PC-3 (cell line): ENCODE data around the gene GALNT10. TPM values are rescaled to one million over a fixed set of nuclear protein-coding genes. Genes with fewer than 3 reads are reported as not detected.

Experiments used
- ATAC-seq: fragments of 200-7000 bp; cut with Tn5 transposase; 2 replicates; pipeline ENCODE4 v1.9.1; 2020; ENCODE audit warnings: mild to moderate bottlenecking, moderate library complexity
- BruUV-seq: library from RNA; stranded (reverse); fragments of 400-500 nt; replicated peaks from 2 replicates; lab custom pipeline; 2021; lab: Mats Ljungman, UMichigan
- CTCF ChIA-PET: fragments of 300-600 bp; sonication (Branson Sonifier 250); formaldehyde crosslinking; loops from one replicate; lab custom pipeline; 2022; ENCODE audit warnings: antibody characterized with exemption; lab: Charles Lee
- POLR2A ChIA-PET: fragments of 300-600 bp; sonication (Branson Sonifier 250); formaldehyde crosslinking; loops from one replicate; lab custom pipeline; 2022; ENCODE audit warnings: antibody characterized with exemption; ENCODE audit not compliant: unreplicated experiment; lab: Charles Lee
- DNase-seq: peaks from one replicate; pipeline ENCODE4 v3.0.0-alpha.2; 2015
- H2AFZ ChIP-seq: fragments of 300-600 bp; sonication (generic); 2 replicates; pipeline ENCODE4 v1.6.0; 2016; ENCODE audit warnings: antibody characterized with exemption, low read length
- H3F3A ChIP-seq: fragments of 300-600 bp; sonication (generic); one replicate; pipeline ENCODE4 v1.6.0; 2017; ENCODE audit warnings: antibody characterized with exemption, low read length, control low read depth, mild to moderate bottlenecking; ENCODE audit not compliant: unreplicated experiment
- H3K27ac ChIP-seq: fragments of 300-600 bp; sonication (generic); 2 replicates; pipeline ENCODE4 v1.5.1; 2016; ENCODE audit warnings: mild to moderate bottlenecking, low read length
- H3K27me3 ChIP-seq: fragments of 300-600 bp; sonication (generic); 2 replicates; pipeline ENCODE4 v1.6.1; 2016; ENCODE audit warnings: low read length, mixed read lengths
- H3K36me3 ChIP-seq: fragments of 300-600 bp; sonication (generic); 2 replicates; pipeline ENCODE4 v1.6.1; 2016; ENCODE audit warnings: low read depth, mixed run types, low read length, mixed read lengths
- H3K4me1 ChIP-seq: fragments of 300-600 bp; sonication (generic); 2 replicates; pipeline ENCODE4 v1.5.1; 2016; ENCODE audit warnings: low read length; ENCODE audit not compliant: insufficient read depth
- H3K4me2 ChIP-seq: fragments of 300-600 bp; sonication (generic); 2 replicates; pipeline ENCODE4 v1.6.0; 2016; ENCODE audit warnings: low read length
- H3K4me3 ChIP-seq: fragments of 300-600 bp; sonication (generic); 2 replicates; pipeline ENCODE4 v1.5.1; 2016; ENCODE audit warnings: mild to moderate bottlenecking, low read length, mixed read lengths
- H3K79me2 ChIP-seq: fragments of 300-600 bp; sonication (generic); 2 replicates; pipeline ENCODE4 v1.6.1; 2017; ENCODE audit warnings: low read length, mixed read lengths
- H3K9ac ChIP-seq: fragments of 300-600 bp; sonication (generic); 2 replicates; pipeline ENCODE4 v1.6.0; 2016; ENCODE audit warnings: mild to moderate bottlenecking, low read length
- H3K9me2 ChIP-seq: fragments of 300-600 bp; sonication (generic); replicated peaks from 2 replicates; pipeline ENCODE4 v1.6.1; 2016; ENCODE audit warnings: mixed run types, low read length, mixed read lengths
- H3K9me3 ChIP-seq: fragments of 300-600 bp; sonication (generic); 2 replicates; pipeline ENCODE4 v1.6.1; 2016; ENCODE audit warnings: low read length, mixed read lengths
- H4K20me1 ChIP-seq: fragments of 300-600 bp; sonication (generic); 2 replicates; pipeline ENCODE4 v1.6.1; 2016; ENCODE audit warnings: low read length, mixed read lengths
- CTCF ChIP-seq: fragments of 300-600 bp; sonication (generic); conservative IDR thresholded peaks from 2 replicates; pipeline ENCODE4 v1.5.1; 2017; ENCODE audit warnings: antibody characterized with exemption, low read depth, mild to moderate bottlenecking, low read length
- EZH2 ChIP-seq: fragments of 300-600 bp; sonication (generic); IDR thresholded peaks from one replicate; pipeline ENCODE4 v1.6.1; 2017; ENCODE audit warnings: antibody characterized with exemption, mild to moderate bottlenecking, low read length; ENCODE audit not compliant: unreplicated experiment
- EZH2phosphoT487 ChIP-seq: fragments of 300-600 bp; sonication (generic); IDR thresholded peaks from 2 replicates; pipeline ENCODE4 v1.6.1; 2018; ENCODE audit warnings: mild to moderate bottlenecking, antibody characterized with exemption, low read length, borderline replicate concordance
- intact Hi-C: fragments of 100-400 bp; cut with micrococcal nuclease; formaldehyde crosslinking; loops from 2 replicates; pipeline ENCODE4 v1.9.0; 2023
- total RNA-seq: library from RNA; depleted of rRNA; stranded (reverse); fragments of >200 nt; gene quantifications from 2 replicates; pipeline ENCODE4 v1.2.3, GENCODE V29; 2014

The GALNT10 gene
- total RNA-seq, 1 experiment from 2014 or later = 46.2 TPM

- Histone ChIP-seq H3K9ac (peak overlapping the region; percentile 49; the same call in 1 of the 2 replicates), H3K4me1 (peaks cover 23% of the 10 kb centered on the region), H3K9me3 (no peaks in the 10 kb centered on the region), H3K4me3 (peak overlapping the region; percentile 61), H3K79me2 (no peaks in the 10 kb centered on the region), H3K9me2 (no peaks in the 10 kb centered on the region), H3K36me3 (no peaks in the 10 kb centered on the region), H3F3A (no peaks in the 10 kb centered on the region), H2AFZ (peak overlapping the region; percentile 93), H3K27ac (peak overlapping the region; percentile 54), H3K4me2 (peak overlapping the region; percentile 88), H4K20me1 (no peaks in the 10 kb centered on the region), H3K27me3 (no peaks in the 10 kb centered on the region)
- intact Hi-C loops = loop anchor here (1.0 to 10.0 kb wide), 4 partner anchors 70 to 431 kb away; no protein-coding TSS in a partner anchor
- POLR2A ChIA-PET = interaction anchor here (0.5 kb wide), 1 partner anchor 97 kb away, joined by 4 read pairs; no protein-coding TSS in a partner anchor
- TF ChIP-seq EZH2 (no peak), EZH2phosphoT487 (no peak), CTCF (peak; percentile 74)
- DNase-seq = peak; percentile 80
- ATAC-seq = peak; percentile 83
- CTCF ChIA-PET = interaction anchor here (0.6 to 1.6 kb wide), 11 partner anchors 37 to 430 kb away, joined by 3 to 13 read pairs (median 4); no protein-coding TSS in a partner anchor
- BruUV-seq = no TSS peak
Measured at GRCh38 chr5:154405078-154405792, 214.7 kb downstream of the GALNT10 start.

GRCh38 chr5:154406231-154406630 lies 215.7 kb downstream of the GALNT10 start:
- H3K9me3 ChIP-seq = no peaks in the 10 kb centered on the region

More at GRCh38 chr5:154406231-154406630, 215.7 kb downstream of the GALNT10 start:
- H4K20me1 ChIP-seq = no peaks in the 10 kb centered on the region
- no peak overlapping the region for H3K4me3 ChIP-seq
- DNase-seq (peak; percentile 92), ATAC-seq (peak; percentile 83)
- H3K4me1 ChIP-seq = peaks cover 23% of the 10 kb centered on the region
- no peaks in the 10 kb centered on the region for H3K27me3 ChIP-seq
- H3K9me2 ChIP-seq = no peaks in the 10 kb centered on the region
- intact Hi-C loops = loop anchor here (1.0 to 10.0 kb wide), 5 partner anchors 38 to 334 kb away; no protein-coding TSS in a partner anchor
- no peaks in the 10 kb centered on the region for H3K36me3 ChIP-seq
- no peak for TF ChIP-seq EZH2phosphoT487
- TF ChIP-seq CTCF = no peak
- no peak for TF ChIP-seq EZH2
- BruUV-seq = no TSS peak
- ChIA-PET POLR2A (no interaction called here), CTCF (interaction anchor here (0.6 to 1.6 kb wide), 4 partner anchors 98 to 227 kb away, joined by 3 to 11 read pairs (median 4); no protein-coding TSS in a partner anchor)
- peak overlapping the region; percentile 88; the same call in 1 of the 2 replicates for H3K4me2 ChIP-seq
- no peak overlapping the region for H2AFZ ChIP-seq
- H3K79me2 ChIP-seq = no peaks in the 10 kb centered on the region
- peak overlapping the region; percentile 54 for H3K27ac ChIP-seq
- no peaks in the 10 kb centered on the region for H3F3A ChIP-seq
- no peak overlapping the region for H3K9ac ChIP-seq
